B cell (primary cell): ENCODE results near the gene TK2.

ENCODE experiments used
- EZH2 ChIP-seq: IDR thresholded peaks from 2 replicates; pipeline ENCODE4 v1.6.1; 2012; ENCODE audit warnings: borderline replicate concordance, low read depth, mild to moderate bottlenecking, moderate library complexity, low read length; ENCODE audit not compliant: insufficient read depth, poor library complexity, severe bottlenecking
- TF ChIP-seq, protein P1 (sequence below): fragments of 200-600 bp; IDR thresholded peaks from one replicate; pipeline ENCODE4 v1.8.0; 2022; ENCODE audit warnings: antibody characterized with exemption, mild to moderate bottlenecking

DNA sequence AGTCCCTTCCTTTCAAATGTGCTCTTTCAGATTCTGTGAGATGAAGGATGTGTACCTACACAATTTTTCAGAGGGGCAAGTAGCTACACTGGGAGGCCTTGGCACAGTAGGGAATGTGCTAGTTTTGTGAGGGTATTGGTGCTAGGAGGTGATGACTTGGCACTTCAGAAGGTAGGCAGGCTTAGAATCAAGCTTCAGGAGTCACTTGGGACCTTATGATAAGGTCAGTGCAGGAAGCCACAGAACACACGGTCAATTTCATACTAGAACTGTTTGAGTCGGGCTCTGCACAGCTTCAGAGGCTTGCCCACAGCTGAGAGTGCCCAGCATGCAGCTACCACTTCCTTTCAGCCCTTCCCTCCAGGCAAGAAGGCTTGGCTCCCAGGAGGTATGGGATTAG is 22.4 kb upstream of the TK2 start:
- TF ChIP-seq, protein P1, sequence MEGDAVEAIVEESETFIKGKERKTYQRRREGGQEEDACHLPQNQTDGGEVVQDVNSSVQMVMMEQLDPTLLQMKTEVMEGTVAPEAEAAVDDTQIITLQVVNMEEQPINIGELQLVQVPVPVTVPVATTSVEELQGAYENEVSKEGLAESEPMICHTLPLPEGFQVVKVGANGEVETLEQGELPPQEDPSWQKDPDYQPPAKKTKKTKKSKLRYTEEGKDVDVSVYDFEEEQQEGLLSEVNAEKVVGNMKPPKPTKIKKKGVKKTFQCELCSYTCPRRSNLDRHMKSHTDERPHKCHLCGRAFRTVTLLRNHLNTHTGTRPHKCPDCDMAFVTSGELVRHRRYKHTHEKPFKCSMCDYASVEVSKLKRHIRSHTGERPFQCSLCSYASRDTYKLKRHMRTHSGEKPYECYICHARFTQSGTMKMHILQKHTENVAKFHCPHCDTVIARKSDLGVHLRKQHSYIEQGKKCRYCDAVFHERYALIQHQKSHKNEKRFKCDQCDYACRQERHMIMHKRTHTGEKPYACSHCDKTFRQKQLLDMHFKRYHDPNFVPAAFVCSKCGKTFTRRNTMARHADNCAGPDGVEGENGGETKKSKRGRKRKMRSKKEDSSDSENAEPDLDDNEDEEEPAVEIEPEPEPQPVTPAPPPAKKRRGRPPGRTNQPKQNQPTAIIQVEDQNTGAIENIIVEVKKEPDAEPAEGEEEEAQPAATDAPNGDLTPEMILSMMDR = no peak
- no peak for TF ChIP-seq EZH2
